K562 (cell line): ENCODE data around the gene MPZL1. TPM values are rescaled to one million over a fixed set of nuclear protein-coding genes. Genes with fewer than 3 reads are reported as not detected.

Source experiments
- CAMTA2 ChIP-seq: fragments of 250-450 bp; sonication (Bioruptor Pico); conservative IDR thresholded peaks from 2 replicates; pipeline ENCODE4 v1.5.1; 2022
- FOXM1 ChIP-seq, 2 experiments: fragments of 450-650 bp in 1 of 2; sonication (generic) in 1 of 2; formaldehyde crosslinking in 1 of 2; IDR thresholded peaks; 2 replicates each; pipeline versions ENCODE4 v1.6.1 to v1.9.0; 2017 to 2022; ENCODE audit warnings: low read depth in 2 of 2, mild to moderate bottlenecking in 2 of 2, missing genetic modification reagents in 1 of 2, moderate library complexity in 1 of 2
- GABPB1 ChIP-seq: sonication (generic); formaldehyde crosslinking; IDR thresholded peaks from 2 replicates; pipeline ENCODE4 v1.8.0; 2022; ENCODE audit warnings: mild to moderate bottlenecking, missing genetic modification reagents
- PCBP2 ChIP-seq: fragments of 200-400 bp; formaldehyde crosslinking; IDR thresholded peaks from 2 replicates; pipeline ENCODE4 v1.6.1; 2018; ENCODE audit warnings: low read length, low read depth, mild to moderate bottlenecking, moderate library complexity; ENCODE audit not compliant: poor library complexity, severe bottlenecking
- PKNOX1 ChIP-seq: fragments of 450-650 bp; IDR thresholded peaks from 2 replicates; pipeline ENCODE4 v1.6.1; 2016
- PPARD ChIP-seq: fragments of 250-450 bp; sonication (Bioruptor Pico); IDR thresholded peaks from 2 replicates; pipeline ENCODE4 v1.8.0; 2022; ENCODE audit warnings: inconsistent platforms, mild to moderate bottlenecking, moderate library complexity
- SMC3 ChIP-seq: conservative IDR thresholded peaks from 2 replicates; pipeline ENCODE4 v1.6.1; 2011; ENCODE audit warnings: low read depth, low read length, improper control_type of control experiment; ENCODE audit not compliant: insufficient read depth
- SUPT5H ChIP-seq: fragments of 450-650 bp; IDR thresholded peaks from 2 replicates; pipeline ENCODE4 v1.6.1; 2016
- TEAD4 ChIP-seq, 2 experiments: sonication (generic) in 1 of 2; formaldehyde crosslinking in 1 of 2; IDR thresholded peaks; 2 replicates each; pipeline versions ENCODE4 v1.6.1 to v1.8.0; 2012 to 2022; ENCODE audit warnings: borderline replicate concordance in 1 of 2, inconsistent platforms in 1 of 2, low read length in 1 of 2, mild to moderate bottlenecking in 1 of 2, missing genetic modification reagents in 1 of 2
- YY1 ChIP-seq, 3 experiments: IDR thresholded peaks; 2 replicates each; pipeline ENCODE4 v1.6.1; 2011; ENCODE audit warnings: low read length in 2 of 3, mild to moderate bottlenecking in 2 of 3, moderate library complexity in 2 of 3, borderline replicate concordance in 1 of 3, control low read depth in 1 of 3, low read depth in 1 of 3; ENCODE audit not compliant: insufficient read depth in 3 of 3, insufficient replicate concordance in 2 of 3, control insufficient read depth in 1 of 3, insufficient read length in 1 of 3; ENCODE audit errors: extremely low read depth in 1 of 3
- ZNF12 ChIP-seq: sonication (generic); formaldehyde crosslinking; IDR thresholded peaks from 2 replicates; pipeline ENCODE4 v1.4.0; 2020; ENCODE audit warnings: mild to moderate bottlenecking, missing genetic modification reagents
- ZNF445 ChIP-seq: fragments of 250-450 bp; sonication (Bioruptor Pico); IDR thresholded peaks from 2 replicates; pipeline ENCODE4 v1.4.0; 2020; ENCODE audit warnings: low read depth, mild to moderate bottlenecking, moderate library complexity
- ZNF76 ChIP-seq: fragments of 250-450 bp; sonication (Bioruptor Pico); IDR thresholded peaks from 2 replicates; pipeline ENCODE4 v1.4.0; 2020; ENCODE audit warnings: mild to moderate bottlenecking, moderate library complexity, borderline replicate concordance
- polyA plus RNA-seq, 8 experiments: library from polyadenylated mRNA; depleted of rRNA in 4 of 8; stranded (reverse) in 5 of 8; unstranded in 3 of 8; fragments of >200 nt; fragmentation: Nextera tagmentation in 2 of 8; fragmentation: Illumina TruSeq in 1 of 8; extraction: Ambion mirVana in 2 of 8; extraction: Trizol in 1 of 8; gene quantifications; 2 replicates each; pipeline versions ENCODE4 v1.2.1 to v1.2.3, GENCODE V29; 2011 to 2014; ENCODE audit warnings: inconsistent platforms in 1 of 8, missing spikeins in 1 of 8
- total RNA-seq, 7 experiments: library from RNA; depleted of rRNA in 6 of 7; stranded (reverse); fragments of >200 nt in 6 of 7; fragmentation: Illumina TruSeq in 2 of 7; extraction: Trizol in 2 of 7; gene quantifications; 2 replicates each; pipeline versions ENCODE4 v1.2.1 to v1.2.3, GENCODE V29; 2011 to 2021; ENCODE audit warnings: low replicate concordance in 1 of 7
- TF ChIP-seq, protein P1 (sequence below): fragments of 200-800 bp; sonication (Bioruptor generic); IDR thresholded peaks from 2 replicates; pipeline ENCODE4 v1.6.1; 2016; ENCODE audit warnings: missing genetic modification characterization, missing compliant biosample characterization
- TF ChIP-seq, protein P2 (sequence below): sonication (generic); formaldehyde crosslinking; IDR thresholded peaks from 2 replicates; pipeline ENCODE4 v1.8.0; 2022; ENCODE audit warnings: mild to moderate bottlenecking, missing genetic modification reagents

Gene MPZL1
- total and polyA plus RNA-seq, 9 of the 15 experiments (the other 6 are each of a cell fraction or from before 2014, with no cell fraction given): 14.5 to 153 (median 66.5) TPM

- TF ChIP-seq, protein P1, sequence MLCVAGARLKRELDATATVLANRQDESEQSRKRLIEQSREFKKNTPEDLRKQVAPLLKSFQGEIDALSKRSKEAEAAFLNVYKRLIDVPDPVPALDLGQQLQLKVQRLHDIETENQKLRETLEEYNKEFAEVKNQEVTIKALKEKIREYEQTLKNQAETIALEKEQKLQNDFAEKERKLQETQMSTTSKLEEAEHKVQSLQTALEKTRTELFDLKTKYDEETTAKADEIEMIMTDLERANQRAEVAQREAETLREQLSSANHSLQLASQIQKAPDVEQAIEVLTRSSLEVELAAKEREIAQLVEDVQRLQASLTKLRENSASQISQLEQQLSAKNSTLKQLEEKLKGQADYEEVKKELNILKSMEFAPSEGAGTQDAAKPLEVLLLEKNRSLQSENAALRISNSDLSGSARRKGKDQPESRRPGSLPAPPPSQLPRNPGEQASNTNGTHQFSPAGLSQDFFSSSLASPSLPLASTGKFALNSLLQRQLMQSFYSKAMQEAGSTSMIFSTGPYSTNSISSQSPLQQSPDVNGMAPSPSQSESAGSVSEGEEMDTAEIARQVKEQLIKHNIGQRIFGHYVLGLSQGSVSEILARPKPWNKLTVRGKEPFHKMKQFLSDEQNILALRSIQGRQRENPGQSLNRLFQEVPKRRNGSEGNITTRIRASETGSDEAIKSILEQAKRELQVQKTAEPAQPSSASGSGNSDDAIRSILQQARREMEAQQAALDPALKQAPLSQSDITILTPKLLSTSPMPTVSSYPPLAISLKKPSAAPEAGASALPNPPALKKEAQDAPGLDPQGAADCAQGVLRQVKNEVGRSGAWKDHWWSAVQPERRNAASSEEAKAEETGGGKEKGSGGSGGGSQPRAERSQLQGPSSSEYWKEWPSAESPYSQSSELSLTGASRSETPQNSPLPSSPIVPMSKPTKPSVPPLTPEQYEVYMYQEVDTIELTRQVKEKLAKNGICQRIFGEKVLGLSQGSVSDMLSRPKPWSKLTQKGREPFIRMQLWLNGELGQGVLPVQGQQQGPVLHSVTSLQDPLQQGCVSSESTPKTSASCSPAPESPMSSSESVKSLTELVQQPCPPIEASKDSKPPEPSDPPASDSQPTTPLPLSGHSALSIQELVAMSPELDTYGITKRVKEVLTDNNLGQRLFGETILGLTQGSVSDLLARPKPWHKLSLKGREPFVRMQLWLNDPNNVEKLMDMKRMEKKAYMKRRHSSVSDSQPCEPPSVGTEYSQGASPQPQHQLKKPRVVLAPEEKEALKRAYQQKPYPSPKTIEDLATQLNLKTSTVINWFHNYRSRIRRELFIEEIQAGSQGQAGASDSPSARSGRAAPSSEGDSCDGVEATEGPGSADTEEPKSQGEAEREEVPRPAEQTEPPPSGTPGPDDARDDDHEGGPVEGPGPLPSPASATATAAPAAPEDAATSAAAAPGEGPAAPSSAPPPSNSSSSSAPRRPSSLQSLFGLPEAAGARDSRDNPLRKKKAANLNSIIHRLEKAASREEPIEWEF (CRISPR knock-in tag): no peak
- TF ChIP-seq PPARD (CRISPR knock-in tag) (no peak), CAMTA2 (no peak), PKNOX1 (no peak), FOXM1 (IDR thresholded peaks at IDR 0.05; ENCODE audit: low read depth) (no peak), FOXM1 (CRISPR knock-in tag; IDR thresholded peaks at IDR 0.05; ENCODE audit: low read depth) (0 out of 2 replicates have a peak, but pooled peaks have one; percentile 0), SMC3 (no peak), ZNF12 (CRISPR knock-in tag) (0 out of 2 replicates have a peak, but pooled peaks have one; percentile 7), TEAD4 (IDR thresholded peaks at IDR 0.05; ENCODE audit: low read length) (no peak), TEAD4 (CRISPR knock-in tag; IDR thresholded peaks at IDR 0.05; ENCODE audit: borderline replicate concordance) (no peak), ZNF445 (CRISPR knock-in tag) (no peak), GABPB1 (CRISPR knock-in tag) (no peak), ZNF76 (CRISPR knock-in tag) (no peak), PCBP2 (no peak), YY1 (IDR thresholded peaks at IDR 0.05; ENCODE audit: borderline replicate concordance in 1 of 3, control insufficient read depth in 1 of 3, extremely low read depth in 1 of 3, insufficient read depth in 3 of 3, insufficient read length in 1 of 3, insufficient replicate concordance in 2 of 3, low read depth in 1 of 3, low read length in 2 of 3) (no peak), SUPT5H (no peak)
- TF ChIP-seq, protein P2, sequence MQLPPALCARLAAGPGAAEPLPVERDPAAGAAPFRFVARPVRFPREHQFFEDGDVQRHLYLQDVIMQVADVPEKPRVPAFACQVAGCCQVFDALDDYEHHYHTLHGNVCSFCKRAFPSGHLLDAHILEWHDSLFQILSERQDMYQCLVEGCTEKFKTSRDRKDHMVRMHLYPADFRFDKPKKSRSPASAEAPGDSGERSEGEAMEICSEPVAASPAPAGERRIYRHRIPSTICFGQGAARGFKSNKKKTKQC: no peak
These were observed 8.3 kb upstream of the MPZL1 start (continued) for GRCh38 chr1:167713330-167714081.
